ENCODE results near the gene SLC25A1.

The SLC25A1 gene

GRCh38 chr22:19139001-19139356, 39.6 kb downstream of the SLC25A1 start:
- DNase-seq (ENCODE audit: low read depth), result no peak
- H3K4me3 ChIP-seq (ENCODE audit: low read depth, low read length), result no peak overlapping the region
- no peak for TF ChIP-seq CTCF (IDR thresholded peaks at IDR 0.05; ENCODE audit: low read depth, low read length, missing control alignments)
- in situ Hi-C loops (cut with HindIII; ENCODE audit: low sequenced_read_pairs), result no loop called here

GRCh38 chr22:19138217-19139000, 40.1 kb downstream of the SLC25A1 start:
- in situ Hi-C loops (cut with HindIII; ENCODE audit: low sequenced_read_pairs), result no loop called here
- H3K4me3 ChIP-seq (ENCODE audit: low read depth, low read length), result no peak overlapping the region
- TF ChIP-seq CTCF (IDR thresholded peaks at IDR 0.05; ENCODE audit: low read depth, low read length, missing control alignments), result no peak
- DNase-seq (ENCODE audit: low read depth), result no peak

GRCh38 chr22:19137384-19138216, 40.9 kb downstream of the SLC25A1 start:
- no peak overlapping the region for H3K4me3 ChIP-seq (ENCODE audit: low read depth, low read length)
- no peak for TF ChIP-seq CTCF (IDR thresholded peaks at IDR 0.05; ENCODE audit: low read depth, low read length, missing control alignments)
- DNase-seq (ENCODE audit: low read depth), result no peak
- in situ Hi-C loops (cut with HindIII; ENCODE audit: low sequenced_read_pairs), result no loop called here

GRCh38 chr22:19136915-19137314, 41.6 kb downstream of the SLC25A1 start:
- TF ChIP-seq CTCF (IDR thresholded peaks at IDR 0.05; ENCODE audit: low read depth, low read length, missing control alignments), result no peak
- H3K4me3 ChIP-seq (ENCODE audit: low read depth, low read length), result no peak overlapping the region
- no peak for DNase-seq (ENCODE audit: low read depth)
- in situ Hi-C loops (cut with HindIII; ENCODE audit: low sequenced_read_pairs), result no loop called here

GRCh38 chr22:19134874-19135273, 43.7 kb downstream of the SLC25A1 start:
- H3K4me3 ChIP-seq (ENCODE audit: low read depth, low read length), result no peak overlapping the region
- TF ChIP-seq CTCF (IDR thresholded peaks at IDR 0.05; ENCODE audit: low read depth, low read length, missing control alignments), result no peak
- no peak for DNase-seq (ENCODE audit: low read depth)
- in situ Hi-C loops (cut with HindIII; ENCODE audit: low sequenced_read_pairs), result no loop called here

- no peak overlapping the region for H3K4me3 ChIP-seq (ENCODE audit: low read depth, low read length)
- no peak for TF ChIP-seq CTCF (IDR thresholded peaks at IDR 0.05; ENCODE audit: low read depth, low read length, missing control alignments)
- in situ Hi-C loops (cut with HindIII; ENCODE audit: low sequenced_read_pairs), result no loop called here
- no peak for DNase-seq (ENCODE audit: low read depth)
Observed at GRCh38 chr22:19134176-19134831, 44.2 kb downstream of the SLC25A1 start.

Data from astrocyte of the cerebellum (primary cell).